ENCODE data around the gene VCX. TPM values are rescaled to one million over a fixed set of nuclear protein-coding genes. Genes with fewer than 3 reads are reported as not detected.

The VCX gene
- total RNA-seq, 4 donors from 2014 or later, result not detected

DNA sequence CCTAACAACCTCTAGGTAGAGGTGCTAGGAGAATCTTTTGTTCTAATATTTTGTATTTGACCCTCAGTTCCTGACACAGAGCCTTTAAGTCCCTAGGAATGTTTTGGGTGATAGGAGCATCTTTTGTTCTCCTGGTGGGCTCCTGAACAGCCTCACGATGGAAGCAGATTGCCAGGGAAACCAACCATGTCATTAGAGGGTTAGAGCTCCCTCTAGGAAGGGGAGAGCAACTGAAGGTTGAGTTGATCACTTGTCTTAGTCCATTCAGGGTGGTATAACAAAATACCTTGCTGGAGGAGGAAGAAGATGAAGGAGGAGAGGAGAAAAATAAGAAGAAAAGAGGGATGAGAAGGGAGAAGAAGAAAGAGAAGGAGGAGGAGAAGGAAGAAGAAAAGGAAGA is 9.2 kb downstream of the VCX start:
- 33 to 38% methylated on average over 1 of the region's 1 CpG for WGBS, 2 donors
- intact Hi-C loops (cut with DNase I; ENCODE audit: low total_unique reads), result no loop called here
- TF ChIP-seq, protein P1, sequence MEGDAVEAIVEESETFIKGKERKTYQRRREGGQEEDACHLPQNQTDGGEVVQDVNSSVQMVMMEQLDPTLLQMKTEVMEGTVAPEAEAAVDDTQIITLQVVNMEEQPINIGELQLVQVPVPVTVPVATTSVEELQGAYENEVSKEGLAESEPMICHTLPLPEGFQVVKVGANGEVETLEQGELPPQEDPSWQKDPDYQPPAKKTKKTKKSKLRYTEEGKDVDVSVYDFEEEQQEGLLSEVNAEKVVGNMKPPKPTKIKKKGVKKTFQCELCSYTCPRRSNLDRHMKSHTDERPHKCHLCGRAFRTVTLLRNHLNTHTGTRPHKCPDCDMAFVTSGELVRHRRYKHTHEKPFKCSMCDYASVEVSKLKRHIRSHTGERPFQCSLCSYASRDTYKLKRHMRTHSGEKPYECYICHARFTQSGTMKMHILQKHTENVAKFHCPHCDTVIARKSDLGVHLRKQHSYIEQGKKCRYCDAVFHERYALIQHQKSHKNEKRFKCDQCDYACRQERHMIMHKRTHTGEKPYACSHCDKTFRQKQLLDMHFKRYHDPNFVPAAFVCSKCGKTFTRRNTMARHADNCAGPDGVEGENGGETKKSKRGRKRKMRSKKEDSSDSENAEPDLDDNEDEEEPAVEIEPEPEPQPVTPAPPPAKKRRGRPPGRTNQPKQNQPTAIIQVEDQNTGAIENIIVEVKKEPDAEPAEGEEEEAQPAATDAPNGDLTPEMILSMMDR (IDR thresholded peaks at IDR 0.05), result no peak
- TF ChIP-seq POLR2A (IDR thresholded peaks at IDR 0.05), result no peak

DNA sequence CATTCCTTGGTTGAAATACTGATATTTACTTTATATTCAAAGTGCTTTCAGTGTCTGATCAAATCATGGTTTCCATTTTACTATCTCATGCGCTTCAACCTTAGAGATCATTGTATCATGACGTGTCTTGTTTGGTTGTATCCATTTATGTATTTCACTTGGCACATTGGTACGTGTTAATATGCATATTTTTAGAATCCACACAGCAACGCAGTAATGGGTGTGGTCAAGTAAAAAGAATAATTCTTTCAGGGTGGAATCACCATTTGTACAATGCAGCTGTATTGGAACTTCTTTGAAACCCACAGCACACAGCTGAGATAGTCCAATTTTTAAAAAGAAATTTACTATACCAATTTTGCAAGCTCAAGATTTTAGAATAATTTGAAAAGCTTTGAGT is 29.1 kb downstream of the VCX start:
- 46 to 52% methylated on average over 4 of the region's 4 CpGs for WGBS, 2 donors
- no peak overlapping the region for H3K4me3 ChIP-seq (ENCODE audit: low read depth, poor library complexity, severe bottlenecking)
- TF ChIP-seq, protein P1 (IDR thresholded peaks at IDR 0.05), result no peak
- no peak for TF ChIP-seq POLR2A (IDR thresholded peaks at IDR 0.05)
- DNase-seq (ENCODE audit: low spot score in 2 of 2), result no peak
- intact Hi-C loops (cut with DNase I; ENCODE audit: low total_unique reads), result no loop called here

More for the DNA sequence above, 9.2 kb downstream of the VCX start:
- H3K4me3 ChIP-seq (ENCODE audit: low read depth, poor library complexity, severe bottlenecking), result no peak overlapping the region
- DNase-seq (ENCODE audit: low spot score in 2 of 2), result no peak

DNA sequence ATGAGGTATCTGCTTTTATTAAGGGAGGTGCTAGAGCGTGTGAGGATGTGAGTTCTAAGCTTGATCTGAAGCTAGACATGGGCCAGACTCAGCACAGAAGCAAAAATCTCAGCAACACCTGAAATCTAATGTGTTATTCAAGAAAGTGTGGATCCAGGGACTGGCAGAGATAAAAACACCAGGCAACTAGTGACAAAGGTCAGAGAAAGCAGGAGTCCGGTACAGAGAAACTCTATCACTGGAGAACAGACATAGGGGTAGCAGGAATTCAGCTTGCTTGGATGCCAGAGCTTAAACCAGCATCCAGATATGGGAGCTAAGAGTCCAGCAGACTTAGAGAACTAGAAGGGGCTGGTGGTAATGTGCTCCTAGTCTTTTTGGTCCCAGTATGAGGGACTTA is 34.0 kb downstream of the VCX start:
- TF ChIP-seq, protein P1 (IDR thresholded peaks at IDR 0.05), result no peak
- no peak for TF ChIP-seq POLR2A (IDR thresholded peaks at IDR 0.05)
- DNase-seq (ENCODE audit: low spot score in 2 of 2), result no peak
- WGBS, 2 donors, result 80 to 91% methylated on average over 2 of the region's 2 CpGs
- intact Hi-C loops (cut with DNase I; ENCODE audit: low total_unique reads), result no loop called here
- no peak overlapping the region for H3K4me3 ChIP-seq (ENCODE audit: low read depth, poor library complexity, severe bottlenecking)

DNA sequence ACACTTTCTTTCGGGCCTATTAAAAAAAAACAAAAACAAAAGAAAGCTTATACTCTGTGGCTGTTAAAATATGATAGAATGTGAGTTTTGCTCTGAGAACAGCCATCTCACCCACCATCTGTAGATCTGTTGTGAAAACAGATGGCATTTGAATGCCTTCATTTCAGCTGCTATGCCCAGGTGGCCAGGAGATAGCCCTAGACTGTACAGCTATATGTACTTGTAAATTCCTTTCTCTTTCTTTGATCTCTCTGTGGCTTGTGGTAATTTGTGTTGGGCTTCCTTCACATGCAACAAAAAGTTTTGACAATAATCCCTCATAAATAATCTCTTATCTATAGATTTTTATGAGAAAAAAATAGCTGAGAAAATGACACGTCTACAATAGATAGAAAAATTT is 46.2 kb downstream of the VCX start:
- H3K4me3 ChIP-seq (ENCODE audit: low read depth, poor library complexity, severe bottlenecking), result no peak overlapping the region
- WGBS, 2 donors, result 69% methylated on average over 2 of the region's 2 CpGs
- no peak for DNase-seq (ENCODE audit: low spot score in 2 of 2)
- intact Hi-C loops (cut with DNase I; ENCODE audit: low total_unique reads), result no loop called here
- TF ChIP-seq, protein P1 (IDR thresholded peaks at IDR 0.05), result no peak
- no peak for TF ChIP-seq POLR2A (IDR thresholded peaks at IDR 0.05)

DNA sequence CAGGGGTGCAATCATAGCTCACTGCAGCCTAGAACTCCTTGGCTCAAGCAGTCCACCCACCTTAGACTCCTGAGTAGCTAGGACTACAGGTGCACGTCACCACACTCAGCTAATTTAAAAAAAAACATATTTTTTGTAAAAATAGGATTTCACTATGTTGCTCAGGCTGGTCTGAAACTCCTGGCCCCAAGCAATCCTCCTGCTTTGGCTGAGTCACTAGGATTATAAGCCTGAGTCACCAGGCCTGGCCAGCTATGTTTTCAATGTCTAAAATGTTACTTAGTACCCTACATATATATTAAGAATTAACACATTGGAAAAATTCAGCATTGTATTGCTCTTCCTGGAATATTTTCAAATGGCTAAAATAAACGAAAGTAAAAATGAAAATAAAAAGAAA is 46.7 kb downstream of the VCX start:
- no peak for TF ChIP-seq POLR2A (IDR thresholded peaks at IDR 0.05)
- TF ChIP-seq, protein P1 (IDR thresholded peaks at IDR 0.05), result no peak
- WGBS, 2 donors, result 64 to 82% methylated on average over 2 of the region's 2 CpGs
- H3K4me3 ChIP-seq (ENCODE audit: low read depth, poor library complexity, severe bottlenecking), result no peak overlapping the region
- no peak for DNase-seq (ENCODE audit: low spot score in 2 of 2)
- intact Hi-C loops (cut with DNase I; ENCODE audit: low total_unique reads), result no loop called here

DNA sequence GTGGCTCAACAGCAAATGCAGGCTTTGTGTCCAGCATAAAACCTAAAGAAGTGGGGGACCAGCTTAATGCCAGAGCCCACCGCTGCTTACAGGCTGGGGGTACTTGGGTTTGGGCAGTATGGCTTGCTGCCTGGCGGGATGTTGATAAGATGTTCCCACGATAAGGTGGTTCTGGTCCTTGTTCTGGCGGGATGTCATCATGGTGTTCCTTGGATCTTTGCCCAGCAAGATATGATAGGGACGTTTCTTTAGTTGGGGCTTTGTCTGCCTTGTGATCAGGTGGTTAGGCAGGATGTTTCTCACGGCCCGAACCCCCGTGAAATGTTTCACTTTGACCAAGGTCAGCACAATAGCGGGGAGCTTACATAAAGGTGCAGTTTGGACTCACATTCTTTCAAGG is 49.0 kb downstream of the VCX start:
- DNase-seq (ENCODE audit: low spot score in 2 of 2), result no peak
- WGBS, 2 donors, result 73 to 74% methylated on average over 9 of the region's 9 CpGs
- no peak overlapping the region for H3K4me3 ChIP-seq (ENCODE audit: low read depth, poor library complexity, severe bottlenecking)
- no peak for TF ChIP-seq POLR2A (IDR thresholded peaks at IDR 0.05)
- TF ChIP-seq, protein P1 (IDR thresholded peaks at IDR 0.05), result no peak
- intact Hi-C loops (cut with DNase I; ENCODE audit: low total_unique reads), result no loop called here
